ENCODE results near the gene ENTHD1. TPM values are rescaled to one million over a fixed set of nuclear protein-coding genes. Genes with fewer than 3 reads are reported as not detected.

ENTHD1 gene
- total and polyA plus RNA-seq, 9 of the 15 experiments (the other 6 are each of a cell fraction or from before 2014, with no cell fraction given) = 0.13 to 0.98 (median 0.35) TPM

- ATAC-seq = no peak
- Histone ChIP-seq H3K36me3 (ENCODE audit: control insufficient read depth, insufficient read depth, low read length) (no peaks in the 10 kb centered on the region), H3K4me1 (replicated peaks in 1 of 2; ENCODE audit: control insufficient read depth in 2 of 2, insufficient read depth in 2 of 2, low read length in 2 of 2) (peaks cover 0 to 35% of the 10 kb centered on the region in 2 experiments; a peak in 3 of 5 replicates), H3K9ac (ENCODE audit: insufficient read depth in 1 of 2, low read depth in 2 of 2, low read length in 2 of 2) (no peak overlapping the region), H3K27me3 (ENCODE audit: control insufficient read depth in 2 of 2, insufficient read depth in 2 of 2, low read length in 2 of 2) (no peaks in the 10 kb centered on the region), H3K9me1 (ENCODE audit: control insufficient read depth, insufficient read depth, low read length) (no peaks in the 10 kb centered on the region), H3K79me2 (ENCODE audit: control insufficient read depth, insufficient read depth, low read length) (no peaks in the 10 kb centered on the region), H3K9me3 (replicated peaks; ENCODE audit: control insufficient read depth, insufficient read depth, low read depth, low read length) (no peaks in the 10 kb centered on the region), H3K4me3 (no peak overlapping the region), H4K20me1 (replicated peaks; ENCODE audit: control insufficient read depth, insufficient read depth, low read length) (no peaks in the 10 kb centered on the region), H3K27ac (ENCODE audit: extremely low read depth, low read depth, low read length) (no peak overlapping the region), H3K4me2 (ENCODE audit: insufficient read depth, low read length) (no peak overlapping the region), H2AFZ (ENCODE audit: low read depth, low read length) (peak overlapping the region; percentile 70)
- BruUV-seq (replicated peaks) = no TSS peak
- POLR2A ChIA-PET = interaction anchor here (0.5 to 1.3 kb wide), 2 partner anchors 11 to 215 kb away, joined by 3 to 4 read pairs; no protein-coding TSS in a partner anchor
- no peak for DNase-seq (ENCODE audit: extremely low read depth in 1 of 4, low spot score in 3 of 4)
- in situ Hi-C loops (cut with MboI) (no loop called here), intact Hi-C loops (cut with micrococcal nuclease) (no loop called here)
- 4% methylated on average over 2 of the region's 2 CpGs for WGBS (ENCODE audit: insufficient coverage, low coverage, missing lambda C conversion rate)
- FAIRE-seq = no peak
- CTCF ChIA-PET (ENCODE audit: low intra/inter-chr PET ratio) = no interaction called here
- TF ChIP-seq ZNF583 (CRISPR knock-in tag; IDR thresholded peaks at IDR 0.05) = no peak
- TF ChIP-seq ZBED1 (IDR thresholded peaks at IDR 0.05) = no peak
- TF ChIP-seq SMARCB1 (IDR thresholded peaks at IDR 0.05; ENCODE audit: insufficient read length, low read depth) = no peak
Measured at GRCh38 chr22:39750759-39751158, 142.8 kb downstream of the ENTHD1 start.

GRCh38 chr22:39748877-39749276, 144.7 kb downstream of the ENTHD1 start:
- Histone ChIP-seq H3K9me1 (ENCODE audit: control insufficient read depth, insufficient read depth, low read length) (no peaks in the 10 kb centered on the region), H4K20me1 (replicated peaks; ENCODE audit: control insufficient read depth, insufficient read depth, low read length) (no peaks in the 10 kb centered on the region), H3K79me2 (ENCODE audit: control insufficient read depth, insufficient read depth, low read length) (no peaks in the 10 kb centered on the region), H3K27ac (ENCODE audit: extremely low read depth, low read depth, low read length) (peak overlapping the region; percentile 32; the same call in 1 of the 3 replicates), H3K4me1 (replicated peaks in 1 of 2; ENCODE audit: control insufficient read depth in 2 of 2, insufficient read depth in 2 of 2, low read length in 2 of 2) (peaks cover 0 to 32% of the 10 kb centered on the region in 2 experiments; a peak in 3 of 5 replicates), H3K9ac (ENCODE audit: insufficient read depth in 1 of 2, low read depth in 2 of 2, low read length in 2 of 2) (no peak overlapping the region), H3K36me3 (ENCODE audit: control insufficient read depth, insufficient read depth, low read length) (no peaks in the 10 kb centered on the region), H3K4me3 (no peak overlapping the region), H2AFZ (ENCODE audit: low read depth, low read length) (peak overlapping the region; percentile 32; the same call in 1 of the 2 replicates), H3K9me3 (replicated peaks; ENCODE audit: control insufficient read depth, insufficient read depth, low read depth, low read length) (no peaks in the 10 kb centered on the region), H3K4me2 (ENCODE audit: insufficient read depth, low read length) (no peak overlapping the region), H3K27me3 (ENCODE audit: control insufficient read depth in 2 of 2, insufficient read depth in 2 of 2, low read length in 2 of 2) (no peaks in the 10 kb centered on the region)
- BruUV-seq (replicated peaks) = no TSS peak
- no peak for ATAC-seq
- FAIRE-seq = no peak
- 31% methylated on average over 1 of the region's 3 CpGs for WGBS (ENCODE audit: insufficient coverage, low coverage, missing lambda C conversion rate)
- in situ Hi-C loops (cut with MboI) = no loop called here
- CTCF ChIA-PET (ENCODE audit: low intra/inter-chr PET ratio) = no interaction called here
- no peak for DNase-seq (ENCODE audit: extremely low read depth in 1 of 4, low spot score in 3 of 4)
- intact Hi-C loops (cut with micrococcal nuclease) = no loop called here
- POLR2A ChIA-PET = interaction anchor here (1.0 kb wide), 1 partner anchor 431 kb away, joined by 3 read pairs; no protein-coding TSS in a partner anchor
- TF ChIP-seq CEBPG (CRISPR knock-in tag; IDR thresholded peaks at IDR 0.05) (no peak), CEBPG (tag; conservative IDR thresholded peaks at IDR 0.05 in 1 of 2, IDR thresholded peaks at IDR 0.05 in 1 of 2) (peak in 1 of 2 experiments; percentile 74; a peak in 2 of 4 replicates), TRIM24 (IDR thresholded peaks at IDR 0.05) (peak; percentile 19 to 59; a peak in 2 of 4 replicates), ATF3 (IDR thresholded peaks at IDR 0.05) (peak; percentile 86), ATF3 (CRISPR knock-in tag; conservative IDR thresholded peaks at IDR 0.05) (no peak), ATF7 (IDR thresholded peaks at IDR 0.05) (peak; percentile 41; the same call in 1 of the 2 replicates), JUN (IDR thresholded peaks at IDR 0.05; ENCODE audit: borderline replicate concordance, low read depth, low read length) (0 out of 2 replicates have a peak, but pooled peaks have one; percentile 32), JUN (CRISPR knock-in tag; IDR thresholded peaks at IDR 0.05; ENCODE audit: borderline replicate concordance) (no peak), MAFK (IDR thresholded peaks at IDR 0.05; ENCODE audit: low read length) (no peak), FOSL1 (tag; conservative IDR thresholded peaks at IDR 0.05) (peak; percentile 74), FOXK2 (conservative IDR thresholded peaks at IDR 0.05 in 1 of 2, IDR thresholded peaks at IDR 0.05 in 1 of 2; ENCODE audit: low read depth in 2 of 2) (0 out of 4 replicates have a peak, but pooled peaks of 1 of the 2 experiments have one; percentile 23), CREM (IDR thresholded peaks at IDR 0.05; ENCODE audit: low read depth) (peak; percentile 18; the same call in 1 of the 2 replicates), ZKSCAN8 (CRISPR knock-in tag; IDR thresholded peaks at IDR 0.05) (no peak), SP1 (CRISPR knock-in tag; IDR thresholded peaks at IDR 0.05) (no peak), SMARCA4 (IDR thresholded peaks at IDR 0.05) (peak; percentile 65; the same call in 1 of the 2 replicates)

Measured in K562 (cell line).